ENCODE data around the gene C1QB.
"Not testable (repeated sequence)": the region's sequence is repeated elsewhere in the genome, so short reads cannot be mapped to it uniquely, and the experiment has no call there.

C1QB gene

GRCh38 chr1:22660716-22661241 is 7.7 kb downstream of the C1QB start:
- no peak overlapping the region for H3K4me3 ChIP-seq (ENCODE audit: control insufficient read depth in 1 of 7, extremely low read depth in 1 of 7, insufficient read depth in 4 of 7, low read depth in 2 of 7, low read length in 6 of 7)

GRCh38 chr1:22661880-22662279 is 8.8 kb downstream of the C1QB start:
- Histone ChIP-seq H3K27me3 (replicated peaks in 2 of 5; ENCODE audit: control insufficient read depth in 4 of 5, insufficient read depth in 5 of 5, low read length in 4 of 5) (peaks cover 0 to 4% (median 0%) of the 10 kb centered on the region in 5 experiments), H3K36me3 (ENCODE audit: control insufficient read depth in 4 of 4, insufficient read depth in 4 of 4, low read length in 3 of 4) (no peaks in the 10 kb centered on the region), H3K9me3 (ENCODE audit: control extremely low read depth in 1 of 5, control insufficient read depth in 4 of 5, insufficient read depth in 2 of 5, low read depth in 1 of 5, low read length in 4 of 5) (no peaks in the 10 kb centered on the region), H3K4me1 (ENCODE audit: control extremely low read depth in 1 of 4, control insufficient read depth in 4 of 4, insufficient read depth in 4 of 4, low read length in 3 of 4) (no peaks in the 10 kb centered on the region), H3K27ac (ENCODE audit: insufficient read depth in 1 of 2, low read depth in 1 of 2, low read length in 2 of 2, poor library complexity in 1 of 2, severe bottlenecking in 2 of 2) (no peak overlapping the region), H3K4me3 (ENCODE audit: control insufficient read depth in 1 of 7, extremely low read depth in 1 of 7, insufficient read depth in 4 of 7, low read depth in 2 of 7, low read length in 6 of 7) (no peak overlapping the region)
- WGBS (ENCODE audit: insufficient coverage): 100% methylated on average over 2 of the region's 2 CpGs
- no peak for DNase-seq
- CTCF ChIA-PET: interaction anchor here (1.2 kb wide), 1 partner anchor 11 kb away, joined by 4 read pairs; no protein-coding TSS in a partner anchor
- POLR2A ChIA-PET: interaction anchor here (1.3 kb wide), 1 partner anchor 9 kb away, joined by 3 read pairs; the partner anchor contains the start of gene C1QB

More at GRCh38 chr1:22660716-22661241, 7.7 kb downstream of the C1QB start:
- DNase-seq: no peak
- Histone ChIP-seq H3K27me3 (replicated peaks in 2 of 5; ENCODE audit: control insufficient read depth in 4 of 5, insufficient read depth in 5 of 5, low read length in 4 of 5) (peaks cover 0 to 9% (median 2%) of the 10 kb centered on the region in 5 experiments), H3K36me3 (ENCODE audit: control insufficient read depth in 4 of 4, insufficient read depth in 4 of 4, low read length in 3 of 4) (no peaks in the 10 kb centered on the region), H3K4me1 (ENCODE audit: control extremely low read depth in 1 of 4, control insufficient read depth in 4 of 4, insufficient read depth in 4 of 4, low read length in 3 of 4) (no peaks in the 10 kb centered on the region), H3K9me3 (ENCODE audit: control extremely low read depth in 1 of 5, control insufficient read depth in 4 of 5, insufficient read depth in 2 of 5, low read depth in 1 of 5, low read length in 4 of 5) (no peaks in the 10 kb centered on the region), H3K27ac (ENCODE audit: insufficient read depth in 1 of 2, low read depth in 1 of 2, low read length in 2 of 2, poor library complexity in 1 of 2, severe bottlenecking in 2 of 2) (no peak overlapping the region)
- ChIA-PET POLR2A (no interaction called here), CTCF (interaction anchor here (1.5 kb wide), 1 partner anchor 18 kb away, joined by 4 read pairs; no protein-coding TSS in a partner anchor)
- 97% methylated on average over 19 of the region's 19 CpGs for WGBS (ENCODE audit: insufficient coverage)

DNA sequence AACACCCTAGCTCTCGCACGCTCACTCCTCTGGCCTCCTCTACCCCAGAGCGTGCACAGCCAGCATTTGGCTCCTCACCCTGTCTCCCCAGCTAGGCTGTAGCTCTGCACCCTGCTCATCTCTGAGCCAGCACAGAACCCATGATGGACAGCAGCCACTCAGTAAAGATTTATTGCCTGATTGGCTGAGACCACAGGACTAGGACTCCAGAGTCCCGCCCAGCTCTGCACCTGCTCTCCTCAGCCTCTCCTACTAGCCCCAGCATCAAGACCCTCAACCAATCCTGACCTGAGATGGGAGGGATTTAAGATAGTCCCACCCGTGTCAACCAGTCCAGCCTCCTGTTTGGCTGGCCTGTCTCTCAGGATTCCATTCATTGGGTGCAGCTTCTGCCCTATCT is 9.3 kb downstream of the C1QB start:
- WGBS (ENCODE audit: insufficient coverage): 84% methylated on average over 5 of the region's 5 CpGs
- ChIA-PET CTCF (interaction anchor here (1.0 to 1.7 kb wide), 3 partner anchors 10 to 268 kb away, joined by 3 to 7 read pairs (median 4); no protein-coding TSS in a partner anchor), POLR2A (interaction anchor here (0.6 to 1.3 kb wide), 2 partner anchors 9 to 27 kb away, joined by 3 read pairs; partner anchors contain the start of gene C1QB)
- no peaks in the 10 kb centered on the region for H3K36me3 ChIP-seq (ENCODE audit: control insufficient read depth in 4 of 4, insufficient read depth in 4 of 4, low read length in 3 of 4)
- peaks cover 0 to 4% (median 0%) of the 10 kb centered on the region in 5 experiments for H3K27me3 ChIP-seq (replicated peaks in 2 of 5; ENCODE audit: control insufficient read depth in 4 of 5, insufficient read depth in 5 of 5, low read length in 4 of 5)
- no peak overlapping the region for H3K4me3 ChIP-seq (ENCODE audit: control insufficient read depth in 1 of 7, extremely low read depth in 1 of 7, insufficient read depth in 4 of 7, low read depth in 2 of 7, low read length in 6 of 7)
- no peaks in the 10 kb centered on the region for H3K4me1 ChIP-seq (ENCODE audit: control extremely low read depth in 1 of 4, control insufficient read depth in 4 of 4, insufficient read depth in 4 of 4, low read length in 3 of 4)
- DNase-seq: peak in 2 of 3 donors; percentile 42 to 46
- H3K9me3 ChIP-seq (ENCODE audit: control extremely low read depth in 1 of 5, control insufficient read depth in 4 of 5, insufficient read depth in 2 of 5, low read depth in 1 of 5, low read length in 4 of 5): no peaks in the 10 kb centered on the region
- no peak overlapping the region for H3K27ac ChIP-seq (ENCODE audit: insufficient read depth in 1 of 2, low read depth in 1 of 2, low read length in 2 of 2, poor library complexity in 1 of 2, severe bottlenecking in 2 of 2)

GRCh38 chr1:22662986-22663408 is 10.0 kb downstream of the C1QB start:
- H3K27me3 ChIP-seq (replicated peaks in 2 of 5; ENCODE audit: control insufficient read depth in 4 of 5, insufficient read depth in 5 of 5, low read length in 4 of 5): no peaks in the 10 kb centered on the region
- H3K9me3 ChIP-seq (ENCODE audit: control extremely low read depth in 1 of 5, control insufficient read depth in 4 of 5, insufficient read depth in 2 of 5, low read depth in 1 of 5, low read length in 4 of 5): no peaks in the 10 kb centered on the region
- CTCF ChIA-PET: interaction anchor here (1.0 to 1.7 kb wide), 3 partner anchors 11 to 268 kb away, joined by 3 to 7 read pairs (median 3); no protein-coding TSS in a partner anchor
- 91% methylated on average over 5 of the region's 8 CpGs for WGBS (ENCODE audit: insufficient coverage)
- H3K27ac ChIP-seq (ENCODE audit: insufficient read depth in 1 of 2, low read depth in 1 of 2, low read length in 2 of 2, poor library complexity in 1 of 2, severe bottlenecking in 2 of 2): no peak overlapping the region
- no peak overlapping the region for H3K4me3 ChIP-seq (ENCODE audit: control insufficient read depth in 1 of 7, extremely low read depth in 1 of 7, insufficient read depth in 4 of 7, low read depth in 2 of 7, low read length in 6 of 7)
- H3K4me1 ChIP-seq (ENCODE audit: control extremely low read depth in 1 of 4, control insufficient read depth in 4 of 4, insufficient read depth in 4 of 4, low read length in 3 of 4): no peaks in the 10 kb centered on the region
- DNase-seq: no peak
- H3K36me3 ChIP-seq (ENCODE audit: control insufficient read depth in 4 of 4, insufficient read depth in 4 of 4, low read length in 3 of 4): no peaks in the 10 kb centered on the region
- POLR2A ChIA-PET: interaction anchor here (0.6 to 1.3 kb wide), 2 partner anchors 10 to 26 kb away, joined by 3 read pairs; partner anchors contain the start of gene C1QB

DNA sequence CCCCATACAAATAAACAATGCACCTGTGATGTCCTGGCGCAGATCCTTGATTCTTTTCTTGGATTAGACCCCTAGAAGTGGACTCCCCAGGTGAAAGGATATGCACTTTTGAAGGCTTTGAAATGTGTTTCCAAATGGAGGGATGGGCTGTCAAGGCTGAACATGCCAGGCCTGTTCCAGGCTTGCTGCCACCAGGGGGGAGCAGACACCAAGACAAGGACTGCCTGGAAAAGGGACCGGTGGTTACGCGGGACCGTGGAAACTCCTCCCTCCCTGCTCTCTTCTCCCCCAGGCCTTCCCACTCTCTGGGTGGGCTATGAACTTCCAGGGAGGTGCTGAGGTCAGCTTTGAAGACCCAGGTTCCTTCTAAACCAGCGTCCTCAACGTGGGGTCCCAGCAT is 12.7 kb downstream of the C1QB start:
- peaks cover 0 to 13% (median 0%) of the 10 kb centered on the region in 5 experiments for H3K27me3 ChIP-seq (replicated peaks in 2 of 5; ENCODE audit: control insufficient read depth in 4 of 5, insufficient read depth in 5 of 5, low read length in 4 of 5)
- 76% methylated on average over 6 of the region's 7 CpGs for WGBS (ENCODE audit: insufficient coverage)
- H3K4me3 ChIP-seq (ENCODE audit: control insufficient read depth in 1 of 7, extremely low read depth in 1 of 7, insufficient read depth in 4 of 7, low read depth in 2 of 7, low read length in 6 of 7): no peak overlapping the region
- DNase-seq: peak in 1 of 3 donors; percentile 29
- CTCF ChIA-PET: interaction anchor here (1.9 kb wide), 1 partner anchor 265 kb away, joined by 4 read pairs; no protein-coding TSS in a partner anchor
- no peaks in the 10 kb centered on the region for H3K9me3 ChIP-seq (ENCODE audit: control extremely low read depth in 1 of 5, control insufficient read depth in 4 of 5, insufficient read depth in 2 of 5, low read depth in 1 of 5, low read length in 4 of 5)
- H3K4me1 ChIP-seq (ENCODE audit: control extremely low read depth in 1 of 4, control insufficient read depth in 4 of 4, insufficient read depth in 4 of 4, low read length in 3 of 4): no peaks in the 10 kb centered on the region
- POLR2A ChIA-PET: no interaction called here
- H3K27ac ChIP-seq (ENCODE audit: insufficient read depth in 1 of 2, low read depth in 1 of 2, low read length in 2 of 2, poor library complexity in 1 of 2, severe bottlenecking in 2 of 2): no peak overlapping the region
- no peaks in the 10 kb centered on the region for H3K36me3 ChIP-seq (ENCODE audit: control insufficient read depth in 4 of 4, insufficient read depth in 4 of 4, low read length in 3 of 4)

GRCh38 chr1:22666412-22666811 is 13.4 kb downstream of the C1QB start:
- CTCF ChIA-PET: interaction anchor here (1.4 to 1.9 kb wide), 2 partner anchors 12 to 264 kb away, joined by 3 to 4 read pairs; no protein-coding TSS in a partner anchor
- Histone ChIP-seq H3K9me3 (ENCODE audit: control extremely low read depth in 1 of 5, control insufficient read depth in 4 of 5, insufficient read depth in 2 of 5, low read depth in 1 of 5, low read length in 4 of 5) (no peaks in the 10 kb centered on the region), H3K4me1 (ENCODE audit: control extremely low read depth in 1 of 4, control insufficient read depth in 4 of 4, insufficient read depth in 4 of 4, low read length in 3 of 4) (no peaks in the 10 kb centered on the region), H3K4me3 (ENCODE audit: control insufficient read depth in 1 of 7, extremely low read depth in 1 of 7, insufficient read depth in 4 of 7, low read depth in 2 of 7, low read length in 6 of 7) (no peak overlapping the region), H3K27ac (ENCODE audit: insufficient read depth in 1 of 2, low read depth in 1 of 2, low read length in 2 of 2, poor library complexity in 1 of 2, severe bottlenecking in 2 of 2) (no peak overlapping the region), H3K36me3 (ENCODE audit: control insufficient read depth in 4 of 4, insufficient read depth in 4 of 4, low read length in 3 of 4) (no peaks in the 10 kb centered on the region), H3K27me3 (replicated peaks in 2 of 5; ENCODE audit: control insufficient read depth in 4 of 5, insufficient read depth in 5 of 5, low read length in 4 of 5) (peaks cover 0 to 19% (median 2%) of the 10 kb centered on the region in 5 experiments)
- WGBS (ENCODE audit: insufficient coverage): 56% methylated on average over 1 of the region's 2 CpGs
- DNase-seq: no peak
- POLR2A ChIA-PET: no interaction called here

DNA sequence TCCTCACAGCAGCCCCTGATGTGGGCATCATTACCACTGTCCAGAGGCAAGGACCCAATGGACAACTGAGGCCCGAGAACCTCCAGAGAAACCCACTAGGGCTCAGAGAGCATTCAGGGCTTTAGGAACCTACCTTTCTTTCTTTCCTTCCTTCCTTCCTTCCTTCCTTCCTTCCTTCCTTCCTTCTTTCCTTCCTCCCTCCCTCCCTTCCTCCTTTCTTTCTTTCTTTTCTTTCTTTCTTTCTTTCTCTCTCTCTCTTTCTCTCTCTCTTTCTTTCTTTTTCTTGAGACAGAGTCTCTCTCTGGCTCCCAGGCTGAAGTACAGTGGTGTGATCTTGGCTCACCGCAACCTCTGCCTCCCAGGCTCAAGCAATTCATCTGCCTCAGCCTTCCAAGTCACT is 15.8 kb downstream of the C1QB start:
- POLR2A ChIA-PET; H3K27ac ChIP-seq (ENCODE audit: insufficient read depth in 1 of 2, low read depth in 1 of 2, low read length in 2 of 2, poor library complexity in 1 of 2, severe bottlenecking in 2 of 2); DNase-seq; H3K9me3 ChIP-seq (ENCODE audit: control extremely low read depth in 1 of 5, control insufficient read depth in 4 of 5, insufficient read depth in 2 of 5, low read depth in 1 of 5, low read length in 4 of 5); H3K36me3 ChIP-seq (ENCODE audit: control insufficient read depth in 4 of 4, insufficient read depth in 4 of 4, low read length in 3 of 4); H3K4me1 ChIP-seq (ENCODE audit: control extremely low read depth in 1 of 4, control insufficient read depth in 4 of 4, insufficient read depth in 4 of 4, low read length in 3 of 4); CTCF ChIA-PET; H3K4me3 ChIP-seq (ENCODE audit: control insufficient read depth in 1 of 7, extremely low read depth in 1 of 7, insufficient read depth in 4 of 7, low read depth in 2 of 7, low read length in 6 of 7): not testable (repeated sequence)
- 95% methylated on average over 2 of the region's 2 CpGs for WGBS (ENCODE audit: insufficient coverage)
- peaks cover 0 to 42% (median 11%) of the 10 kb centered on the region in 5 experiments for H3K27me3 ChIP-seq (replicated peaks in 2 of 5; ENCODE audit: control insufficient read depth in 4 of 5, insufficient read depth in 5 of 5, low read length in 4 of 5)

Data from common myeloid progenitor, CD34-positive (primary cell).